Brain pericyte (primary cell): ENCODE results near the gene FAM47E.
"Not testable (repeated sequence)": the region's sequence is repeated elsewhere in the genome, so short reads cannot be mapped to it uniquely, and the experiment has no call there.

Experiments used
- DNase-seq: peaks from one replicate; pipeline ENCODE4 v3.0.0-alpha.2; 2012; ENCODE audit warnings: low read depth, low spot score

FAM47E gene

GRCh38 chr4:76224171-76224570 is 27.4 kb upstream of the FAM47E start:
- DNase-seq = no peak

DNA sequence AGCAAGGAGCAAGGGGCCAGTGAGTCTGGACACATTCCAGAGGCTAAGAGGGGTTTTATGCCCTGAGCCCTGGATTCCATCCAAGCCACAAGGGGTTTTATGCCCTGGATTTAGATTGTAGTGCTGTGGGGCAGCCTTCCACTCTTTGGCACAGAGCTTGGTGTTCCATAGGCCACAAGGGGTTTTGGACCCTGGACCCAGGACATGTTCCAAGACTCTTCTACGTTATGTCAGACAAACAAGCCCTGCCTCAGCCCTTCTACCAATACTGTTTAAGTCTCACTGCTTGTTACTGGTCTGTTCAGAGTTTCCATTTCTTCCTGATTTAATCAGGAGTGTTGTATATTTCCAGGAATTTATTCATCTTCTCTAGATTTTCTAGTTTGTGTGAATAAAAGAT is 25.1 kb upstream of the FAM47E start:
- DNase-seq = no peak

- no peak for DNase-seq
These were observed 18.8 kb upstream of the FAM47E start for GRCh38 chr4:76232681-76233080.

- no peak for DNase-seq
These were observed 18.4 kb upstream of the FAM47E start for GRCh38 chr4:76233083-76233482.

- no peak for DNase-seq
These were observed 18.0 kb upstream of the FAM47E start for GRCh38 chr4:76233529-76233928.

DNA sequence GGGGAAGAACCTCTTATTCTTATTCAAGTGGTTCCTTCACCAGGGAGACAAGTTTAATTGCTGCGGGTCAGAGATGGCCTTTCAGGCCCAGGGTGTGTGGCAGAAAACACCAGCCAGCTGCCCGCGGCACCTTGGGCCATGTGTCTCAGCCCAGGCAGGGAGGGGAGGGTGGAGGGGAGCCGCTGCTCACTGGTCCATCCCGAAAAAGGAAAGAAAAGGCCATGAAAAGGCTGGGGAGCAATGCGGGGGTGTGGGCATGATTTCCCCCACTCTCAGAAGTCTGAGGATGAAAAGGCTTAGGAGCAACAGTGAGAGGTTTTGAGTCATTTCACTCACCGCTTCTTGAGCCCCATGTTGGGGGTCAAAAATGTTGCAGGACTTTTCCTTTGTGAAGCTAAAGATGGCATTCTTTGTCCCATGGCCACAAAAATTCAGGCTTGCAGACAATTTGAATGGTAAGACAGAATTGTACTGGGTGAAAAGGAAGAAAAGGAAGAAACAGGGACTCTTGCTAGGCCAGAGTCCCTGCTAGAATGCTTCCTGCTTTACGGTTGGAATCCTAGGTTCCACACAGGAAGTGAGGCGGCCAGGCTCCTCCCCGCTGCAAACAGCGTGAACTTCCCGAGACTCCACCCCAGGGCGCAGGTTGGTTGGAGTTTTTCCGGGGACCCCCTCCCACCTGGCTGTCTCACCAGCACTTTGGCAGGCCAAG is 17.4 kb upstream of the FAM47E start:
- no peak for DNase-seq

DNA sequence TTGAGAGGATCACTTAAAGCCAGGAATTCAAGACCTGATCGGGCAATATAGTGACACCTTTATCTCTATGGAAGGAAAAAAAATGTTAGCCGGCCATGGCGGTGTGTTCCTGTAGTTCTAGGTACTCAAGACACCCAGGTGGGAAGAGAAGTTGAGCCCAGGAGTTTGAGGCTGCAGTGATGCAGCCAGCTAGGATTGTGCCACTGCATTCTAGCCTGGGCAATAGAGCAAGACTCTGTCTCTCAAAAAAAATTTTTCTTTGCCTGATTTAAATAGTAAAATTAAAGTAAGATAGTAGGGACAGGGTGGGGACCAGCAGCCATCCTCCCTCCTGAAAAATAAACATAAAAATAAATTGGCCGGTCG is 16.9 kb upstream of the FAM47E start:
- no peak for DNase-seq

GRCh38 chr4:76235407-76235806 is 16.1 kb upstream of the FAM47E start:
- no peak for DNase-seq

- no peak for DNase-seq
These were observed 15.6 kb upstream of the FAM47E start for GRCh38 chr4:76235915-76236314.

GRCh38 chr4:76238236-76238635 is 13.3 kb upstream of the FAM47E start:
- no peak for DNase-seq

DNA sequence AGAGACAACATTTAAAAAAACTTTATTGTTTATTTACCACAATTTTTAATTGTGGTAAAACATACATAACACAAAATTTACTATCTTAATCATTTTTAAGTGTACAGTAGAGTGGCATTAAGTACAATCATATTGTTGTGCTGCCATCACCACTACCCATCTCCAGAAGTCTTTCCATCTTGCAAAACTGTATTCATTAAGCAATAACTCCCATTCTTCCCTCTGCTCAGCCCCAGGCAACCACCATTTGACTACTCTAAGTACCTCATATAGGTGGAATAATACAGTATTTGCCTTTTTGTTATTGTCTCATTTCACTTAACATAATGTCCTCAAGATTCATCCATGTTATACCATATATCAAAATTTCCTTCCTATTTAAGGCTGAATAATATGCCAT is 12.8 kb upstream of the FAM47E start:
- DNase-seq = no peak

DNA sequence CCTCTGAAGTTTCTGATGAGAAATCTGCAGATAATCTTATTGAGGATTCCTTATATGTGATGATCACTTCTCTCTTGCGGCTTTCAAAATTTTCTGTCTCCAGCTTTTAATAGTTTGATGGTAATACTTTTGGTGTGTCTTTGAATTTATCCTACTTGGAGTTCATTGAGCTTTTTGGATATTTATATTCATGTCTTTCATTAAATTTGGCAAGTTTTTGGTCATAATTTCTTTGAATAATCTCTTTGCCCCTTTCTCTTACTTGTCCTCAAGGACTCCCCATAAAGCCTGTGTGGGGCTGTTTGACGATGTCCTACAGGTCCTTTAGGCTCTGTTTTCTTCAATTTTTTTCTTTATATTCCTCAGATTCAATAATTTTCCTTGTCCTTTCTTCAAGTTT is 11.3 kb upstream of the FAM47E start:
- no peak for DNase-seq

- DNase-seq = not testable (repeated sequence)
These were observed 7.6 kb upstream of the FAM47E start for GRCh38 chr4:76243877-76244276.

GRCh38 chr4:76246025-76246424 is 5.5 kb upstream of the FAM47E start:
- DNase-seq = no peak

DNA sequence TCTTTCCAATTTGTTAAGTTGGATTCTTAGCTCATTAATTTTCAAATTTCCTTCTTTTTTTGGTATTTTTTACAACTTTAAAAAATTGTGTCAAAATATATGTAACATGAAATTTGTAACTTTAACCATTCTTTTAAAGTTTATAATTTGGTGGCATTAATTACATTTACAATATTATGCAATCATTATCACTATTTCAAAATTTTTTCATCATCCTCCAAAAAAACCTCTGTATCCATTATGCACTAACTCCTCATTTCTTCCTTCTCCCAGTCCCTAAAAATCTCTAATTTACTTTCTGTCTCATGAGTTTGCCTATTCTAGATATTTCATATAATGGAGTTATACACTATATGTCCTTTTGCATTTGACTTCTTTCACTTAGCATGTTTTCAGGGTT is 4.7 kb upstream of the FAM47E start:
- no peak for DNase-seq

DNA sequence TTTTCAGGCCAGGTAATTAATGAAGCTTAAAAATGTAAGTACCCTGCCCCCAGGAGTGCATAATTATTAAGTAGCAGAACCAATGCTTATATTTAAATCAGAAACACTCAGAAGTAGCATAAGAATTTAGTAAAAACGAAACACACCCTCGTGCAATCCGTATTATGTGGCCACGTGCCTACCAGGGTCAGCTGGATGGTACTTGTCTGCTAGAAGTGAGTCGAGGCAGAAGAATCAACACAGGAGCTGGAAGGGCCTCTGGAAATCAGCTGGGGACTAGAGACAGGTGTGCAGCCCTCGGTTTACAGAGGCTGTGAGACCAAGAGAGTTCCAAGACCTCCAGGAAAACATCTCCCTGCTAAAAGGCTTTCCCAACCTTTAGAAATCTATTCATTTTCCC is 559 bp upstream of the FAM47E start:
- no peak for DNase-seq

GRCh38 chr4:76252271-76252653 is 741 bp downstream of the FAM47E start:
- DNase-seq = no peak

DNA sequence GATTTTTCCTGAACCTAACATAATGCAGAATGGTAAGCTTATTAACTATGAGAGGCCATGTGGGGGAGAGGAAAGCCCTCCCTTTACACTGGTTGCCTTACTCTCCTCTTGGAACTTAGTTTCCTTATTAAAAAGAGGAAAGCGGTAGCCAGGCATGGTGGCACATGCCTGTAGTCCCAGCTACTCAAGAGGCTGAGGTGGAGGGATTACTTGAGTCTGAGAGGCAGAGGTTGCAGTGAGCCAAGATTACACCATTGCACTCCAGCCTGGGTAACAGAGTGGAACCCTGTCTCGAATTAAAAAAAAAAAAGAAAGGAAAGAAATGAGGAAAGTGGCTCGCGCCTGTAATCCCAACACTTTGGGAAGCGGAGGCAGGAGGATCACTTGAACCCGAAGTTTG is 2.0 kb downstream of the FAM47E start:
- DNase-seq = no peak

- DNase-seq = no peak
These were observed 4.5 kb downstream of the FAM47E start for GRCh38 chr4:76256032-76256431.

- no peak for DNase-seq
These were observed 5.4 kb downstream of the FAM47E start for GRCh38 chr4:76256968-76257367.

DNA sequence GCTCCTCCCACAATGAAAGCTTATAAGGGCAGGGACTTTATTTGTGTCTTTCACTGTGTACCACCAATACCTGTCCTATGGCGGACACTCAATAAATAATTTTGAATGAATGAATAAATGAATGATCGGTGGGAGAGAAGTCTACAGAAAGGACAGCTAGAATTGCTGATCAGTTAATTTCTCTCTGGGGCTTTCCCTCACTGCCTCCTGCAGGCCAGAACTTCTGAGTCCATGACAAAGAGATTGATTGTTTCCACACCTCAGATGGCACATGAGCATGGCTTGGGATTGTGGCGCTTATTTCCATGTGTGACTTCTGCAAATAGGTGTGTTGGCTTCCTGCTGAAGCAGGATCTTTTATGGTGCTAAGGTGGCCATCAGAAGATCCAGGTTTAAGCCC is 6.3 kb downstream of the FAM47E start:
- DNase-seq = no peak

DNA sequence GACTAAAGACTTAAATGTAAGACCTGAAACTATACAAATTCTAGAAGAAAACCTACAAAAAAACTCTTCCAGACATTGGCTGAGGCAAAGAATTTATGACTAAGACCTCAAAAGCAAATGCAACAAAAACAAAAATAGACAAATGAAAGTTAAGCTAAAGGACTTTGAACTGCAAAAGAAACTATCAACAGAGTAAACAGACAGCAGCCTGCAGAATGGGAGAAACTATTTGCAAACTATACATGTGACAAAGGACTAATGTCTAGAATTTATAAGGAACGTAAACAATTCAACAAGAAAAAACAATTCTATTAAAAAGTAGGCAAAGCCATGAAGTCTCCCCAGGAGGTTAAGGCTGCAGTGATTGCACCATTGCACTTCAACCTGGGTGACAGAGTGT is 9.1 kb downstream of the FAM47E start:
- DNase-seq = no peak

DNA sequence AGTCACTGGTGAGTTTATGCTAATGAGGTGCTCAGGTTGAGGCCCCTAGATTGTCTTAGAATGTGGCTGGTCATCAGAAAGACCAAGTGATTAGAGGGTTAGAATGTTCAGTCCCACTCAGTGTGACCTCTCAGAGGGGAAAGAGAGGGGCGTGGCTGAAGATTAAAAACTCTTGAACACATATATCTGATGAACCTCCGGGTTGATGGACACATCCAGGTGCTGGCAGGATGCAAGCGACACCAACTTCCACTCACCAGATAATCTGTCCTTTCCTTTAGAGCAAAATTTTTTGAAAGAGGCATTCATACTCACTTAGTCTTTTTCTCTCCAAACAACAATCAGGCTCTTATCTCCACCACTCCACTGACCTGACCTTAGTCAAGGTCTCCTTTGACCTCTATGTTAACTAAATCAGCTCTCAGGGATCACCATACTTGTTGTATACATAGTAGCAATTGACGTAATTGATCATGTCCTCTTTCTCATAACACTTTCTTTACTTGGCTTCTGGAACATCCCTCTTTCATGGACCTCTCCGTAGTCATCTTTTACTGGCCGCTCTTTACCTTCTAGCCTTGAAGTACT is 14.2 kb downstream of the FAM47E start:
- DNase-seq = no peak

- DNase-seq = no peak
These were observed 15.1 kb downstream of the FAM47E start for GRCh38 chr4:76266627-76267026.
